A673 (cell line): ENCODE measurements around the gene HPSE. TPM values are rescaled to one million over a fixed set of nuclear protein-coding genes. Genes with fewer than 3 reads are reported as not detected.
"Not testable (repeated sequence)": the region's sequence is repeated elsewhere in the genome, so short reads cannot be mapped to it uniquely, and the experiment has no call there.

ENCODE experiments used
- BruUV-seq: library from RNA; stranded (reverse); fragments of 400-500 nt; replicated peaks from 2 replicates; lab custom pipeline; 2021; lab: Mats Ljungman, UMichigan
- CTCF ChIA-PET: fragments of 300-600 bp; sonication (Branson Sonifier 250); formaldehyde crosslinking; loops from one replicate; lab custom pipeline; 2022; ENCODE audit warnings: antibody characterized with exemption; lab: Charles Lee
- POLR2A ChIA-PET: fragments of 300-600 bp; sonication (Branson Sonifier 250); formaldehyde crosslinking; loops from one replicate; lab custom pipeline; 2022; ENCODE audit warnings: antibody characterized with exemption; ENCODE audit not compliant: low non-redundant PET; lab: Charles Lee
- DNase-seq: peaks from one replicate; pipeline ENCODE4 v3.0.0-alpha.2; 2015; ENCODE audit warnings: low spot score
- H3K27ac ChIP-seq: fragments of 200-600 bp; sonication (generic); 2 replicates; pipeline ENCODE4 v1.5.1; 2016; ENCODE audit warnings: mixed run types, low read depth, mild to moderate bottlenecking, mixed read lengths, antibody characterized with exemption, low read length; ENCODE audit not compliant: poor library complexity, severe bottlenecking
- H3K27me3 ChIP-seq: fragments of 200-600 bp; sonication (generic); replicated peaks from 2 replicates; pipeline ENCODE4 v1.6.1; 2017; ENCODE audit warnings: mixed run types, low read depth, mild to moderate bottlenecking, mixed read lengths, antibody characterized with exemption, low read length; ENCODE audit not compliant: insufficient read depth, poor library complexity
- H3K36me3 ChIP-seq: fragments of 200-600 bp; sonication (generic); 2 replicates; pipeline ENCODE4 v1.6.1; 2016; ENCODE audit warnings: mixed run types, mild to moderate bottlenecking, mixed read lengths, antibody characterized with exemption, low read length; ENCODE audit not compliant: insufficient read depth, poor library complexity, severe bottlenecking
- H3K4me1 ChIP-seq: fragments of 200-600 bp; sonication (generic); 2 replicates; pipeline ENCODE4 v1.6.1; 2017; ENCODE audit warnings: mixed run types, mild to moderate bottlenecking, mixed read lengths, antibody characterized with exemption, low read length; ENCODE audit not compliant: insufficient read depth, poor library complexity, severe bottlenecking
- H3K4me3 ChIP-seq: fragments of 200-600 bp; sonication (generic); 2 replicates; pipeline ENCODE4 v1.5.1; 2016; ENCODE audit warnings: low read depth, mixed run types, mild to moderate bottlenecking, mixed read lengths, low read length; ENCODE audit not compliant: poor library complexity, severe bottlenecking
- H3K9me3 ChIP-seq: fragments of 200-600 bp; sonication (generic); 2 replicates; pipeline ENCODE4 v1.6.1; 2016; ENCODE audit warnings: mixed run types, low read depth, mild to moderate bottlenecking, mixed read lengths, antibody characterized with exemption, low read length; ENCODE audit not compliant: poor library complexity, severe bottlenecking
- CTCF ChIP-seq: fragments of 300-800, 200-600 bp; sonication (generic); conservative IDR thresholded peaks from 2 replicates; pipeline ENCODE4 v1.5.1; 2017; ENCODE audit warnings: low read depth, mild to moderate bottlenecking, antibody characterized with exemption, low read length, moderate library complexity, mixed read lengths
- EZH2 ChIP-seq: fragments of 200-600 bp; sonication (generic); IDR thresholded peaks from 2 replicates; pipeline ENCODE4 v1.6.1; 2017; ENCODE audit warnings: borderline replicate concordance, low read depth, mild to moderate bottlenecking, mixed read lengths, antibody characterized with exemption, low read length; ENCODE audit not compliant: poor library complexity, severe bottlenecking
- intact Hi-C: fragments of 100-400 bp; cut with micrococcal nuclease; formaldehyde crosslinking; loops from one replicate; pipeline ENCODE4 v1.10.0; 2022; ENCODE audit not compliant: unreplicated experiment
- total RNA-seq: library from RNA; stranded (reverse); gene quantifications from 2 replicates; pipeline ENCODE4 v1.2.3, GENCODE V29; 2021

Gene HPSE
- total RNA-seq, 1 experiment from 2014 or later, result 0.84 TPM

- H3K27me3 ChIP-seq, result no peaks in the 10 kb centered on the region
- H3K4me3 ChIP-seq, result no peak overlapping the region
- BruUV-seq, result no TSS peak
- H3K36me3 ChIP-seq, result no peaks in the 10 kb centered on the region
- DNase-seq, result no peak
- CTCF ChIA-PET, result no interaction called here
- no peaks in the 10 kb centered on the region for H3K9me3 ChIP-seq
- TF ChIP-seq CTCF, result no peak
- no peak for TF ChIP-seq EZH2
- H3K4me1 ChIP-seq, result no peaks in the 10 kb centered on the region
- POLR2A ChIA-PET, result no interaction called here
- H3K27ac ChIP-seq, result no peak overlapping the region
- intact Hi-C loops, result no loop called here
Observed at GRCh38 chr4:83305187-83305586, 29.5 kb downstream of the HPSE start.

- POLR2A ChIA-PET, result no interaction called here
- Histone ChIP-seq H3K4me1 (no peaks in the 10 kb centered on the region), H3K27ac (no peak overlapping the region), H3K27me3 (no peaks in the 10 kb centered on the region), H3K4me3 (no peak overlapping the region), H3K9me3 (no peaks in the 10 kb centered on the region), H3K36me3 (no peaks in the 10 kb centered on the region)
- CTCF ChIA-PET, result no interaction called here
- no peak for DNase-seq
- BruUV-seq, result no TSS peak
- no peak for TF ChIP-seq EZH2
- no peak for TF ChIP-seq CTCF
- intact Hi-C loops, result no loop called here
Observed at GRCh38 chr4:83297548-83298260, 36.9 kb downstream of the HPSE start.

- no peak overlapping the region for H3K27ac ChIP-seq
- intact Hi-C loops, result no loop called here
Observed at GRCh38 chr4:83293305-83294046, 41.2 kb downstream of the HPSE start.

GRCh38 chr4:83290059-83290774 lies 44.4 kb downstream of the HPSE start:
- DNase-seq, H3K27me3 ChIP-seq, BruUV-seq, H3K36me3 ChIP-seq, H3K9me3 ChIP-seq, CTCF ChIA-PET, POLR2A ChIA-PET, H3K4me1 ChIP-seq, H3K4me3 ChIP-seq, intact Hi-C loops, H3K27ac ChIP-seq: not testable (repeated sequence)

More at GRCh38 chr4:83293305-83294046, 41.2 kb downstream of the HPSE start:
- Histone ChIP-seq H3K9me3 (no peaks in the 10 kb centered on the region), H3K4me3 (no peak overlapping the region), H3K27me3 (no peaks in the 10 kb centered on the region), H3K4me1 (no peaks in the 10 kb centered on the region), H3K36me3 (no peaks in the 10 kb centered on the region)
- ChIA-PET CTCF (no interaction called here), POLR2A (no interaction called here)
- BruUV-seq, result no TSS peak
- DNase-seq, result no peak
- TF ChIP-seq EZH2 (no peak), CTCF (no peak)

- BruUV-seq, CTCF ChIA-PET, H3K4me3 ChIP-seq, H3K4me1 ChIP-seq, POLR2A ChIA-PET, H3K27me3 ChIP-seq, DNase-seq, H3K9me3 ChIP-seq, H3K27ac ChIP-seq, H3K36me3 ChIP-seq: not testable (repeated sequence)
- intact Hi-C loops, result loop anchor here (10.0 kb wide), 1 partner anchor 824 kb away; no protein-coding TSS in a partner anchor
Observed at GRCh38 chr4:83288381-83288780, 46.3 kb downstream of the HPSE start.
